HUES64 (cell line): Measurements from ENCODE around the gene PIM3.

ENCODE experiments used
- H3K27ac ChIP-seq: 2 replicates; pipeline ENCODE4 v1.7.0; 2013; ENCODE audit warnings: low read depth, low read length, inconsistent platforms
- H3K27me3 ChIP-seq: 2 replicates; pipeline ENCODE4 v1.6.1; 2013; ENCODE audit warnings: mild to moderate bottlenecking, low read length; ENCODE audit not compliant: insufficient read depth
- H3K36me3 ChIP-seq: 2 replicates; pipeline ENCODE4 v1.6.1; 2013; ENCODE audit warnings: mild to moderate bottlenecking, low read length; ENCODE audit not compliant: insufficient read depth
- H3K4me1 ChIP-seq: 2 replicates; pipeline ENCODE4 v1.6.1; 2013; ENCODE audit warnings: mild to moderate bottlenecking, low read length, moderate library complexity; ENCODE audit not compliant: insufficient read depth
- H3K4me3 ChIP-seq: 2 replicates; pipeline ENCODE4 v1.5.1; 2013; ENCODE audit warnings: mild to moderate bottlenecking, low read length, moderate library complexity
- H3K9ac ChIP-seq: 2 replicates; pipeline ENCODE4 v1.6.1; 2013; ENCODE audit warnings: mild to moderate bottlenecking, low read depth, low read length
- H3K9me3 ChIP-seq: 2 replicates; pipeline ENCODE4 v1.6.1; 2013; ENCODE audit warnings: low read depth, low read length; ENCODE audit not compliant: insufficient read depth
- WGBS: fragments of 150-250, 120-280 bp; methylation state at CpG from one replicate; pipeline ENCODE4 v1.1.7; 2013; ENCODE audit warnings: missing lambda C conversion rate; 5-methylcytosine and 5-hydroxymethylcytosine counted together

Gene PIM3

GRCh38 chr22:49936018-49936972, 24.3 kb upstream of the PIM3 start:
- H3K4me3 ChIP-seq, result peak overlapping the region; percentile 42
- H3K9ac ChIP-seq, result peak overlapping the region; percentile 31; the same call in 1 of the 2 replicates
- H3K36me3 ChIP-seq, result no peaks in the 10 kb centered on the region
- H3K4me1 ChIP-seq, result peaks cover 12% of the 10 kb centered on the region; the same call in 1 of the 2 replicates
- H3K27ac ChIP-seq, result no peak overlapping the region; the same call in 1 of the 2 replicates
- WGBS, result 7% methylated on average over 52 of the region's 52 CpGs
- no peaks in the 10 kb centered on the region for H3K9me3 ChIP-seq
- H3K27me3 ChIP-seq, result no peaks in the 10 kb centered on the region

GRCh38 chr22:49936973-49937757, 23.4 kb upstream of the PIM3 start:
- H3K4me1 ChIP-seq, result peaks cover 12% of the 10 kb centered on the region; the same call in 1 of the 2 replicates
- 85% methylated on average over 21 of the region's 21 CpGs for WGBS
- no peaks in the 10 kb centered on the region for H3K27me3 ChIP-seq
- no peak overlapping the region for H3K9ac ChIP-seq
- H3K27ac ChIP-seq, result no peak overlapping the region
- no peaks in the 10 kb centered on the region for H3K36me3 ChIP-seq
- H3K4me3 ChIP-seq, result no peak overlapping the region
- H3K9me3 ChIP-seq, result no peaks in the 10 kb centered on the region

- Histone ChIP-seq H3K27me3 (no peaks in the 10 kb centered on the region), H3K4me1 (peaks cover 12% of the 10 kb centered on the region; the same call in 1 of the 2 replicates), H3K9me3 (no peaks in the 10 kb centered on the region), H3K9ac (no peak overlapping the region), H3K36me3 (no peaks in the 10 kb centered on the region), H3K27ac (no peak overlapping the region), H3K4me3 (no peak overlapping the region)
- WGBS, result 91% methylated on average over 27 of the region's 27 CpGs
These were observed 22.6 kb upstream of the PIM3 start for GRCh38 chr22:49937758-49938564.

GRCh38 chr22:49938565-49939136, 21.9 kb upstream of the PIM3 start:
- Histone ChIP-seq H3K27me3 (no peaks in the 10 kb centered on the region), H3K4me3 (no peak overlapping the region), H3K36me3 (no peaks in the 10 kb centered on the region), H3K27ac (no peak overlapping the region), H3K9ac (no peak overlapping the region), H3K9me3 (no peaks in the 10 kb centered on the region), H3K4me1 (peaks cover 12% of the 10 kb centered on the region; the same call in 1 of the 2 replicates)
- WGBS, result 95% methylated on average over 19 of the region's 19 CpGs

- Histone ChIP-seq H3K9me3 (no peaks in the 10 kb centered on the region), H3K9ac (no peak overlapping the region), H3K4me1 (peaks cover 10% of the 10 kb centered on the region), H3K36me3 (no peaks in the 10 kb centered on the region), H3K27ac (no peak overlapping the region), H3K4me3 (no peak overlapping the region), H3K27me3 (no peaks in the 10 kb centered on the region)
- WGBS, result 95% methylated on average over 17 of the region's 17 CpGs
These were observed 18.9 kb upstream of the PIM3 start for GRCh38 chr22:49941507-49942316.

- Histone ChIP-seq H3K4me3 (no peak overlapping the region), H3K4me1 (peaks cover 8% of the 10 kb centered on the region; the same call in 1 of the 2 replicates), H3K27ac (no peak overlapping the region), H3K36me3 (no peaks in the 10 kb centered on the region), H3K9ac (no peak overlapping the region), H3K9me3 (no peaks in the 10 kb centered on the region), H3K27me3 (no peaks in the 10 kb centered on the region)
- WGBS, result 90% methylated on average over 21 of the region's 21 CpGs
These were observed 17.8 kb upstream of the PIM3 start for GRCh38 chr22:49942565-49943404.

GRCh38 chr22:49943405-49943765, 17.2 kb upstream of the PIM3 start:
- H3K36me3 ChIP-seq, result no peaks in the 10 kb centered on the region
- no peak overlapping the region for H3K27ac ChIP-seq
- 86% methylated on average over 11 of the region's 11 CpGs for WGBS
- H3K27me3 ChIP-seq, result no peaks in the 10 kb centered on the region
- peaks cover 8% of the 10 kb centered on the region; the same call in 1 of the 2 replicates for H3K4me1 ChIP-seq
- no peak overlapping the region for H3K4me3 ChIP-seq
- H3K9ac ChIP-seq, result no peak overlapping the region
- H3K9me3 ChIP-seq, result no peaks in the 10 kb centered on the region

GRCh38 chr22:49943771-49944398, 16.7 kb upstream of the PIM3 start:
- peaks cover 8% of the 10 kb centered on the region; the same call in 1 of the 2 replicates for H3K4me1 ChIP-seq
- H3K36me3 ChIP-seq, result no peaks in the 10 kb centered on the region
- H3K27me3 ChIP-seq, result no peaks in the 10 kb centered on the region
- no peak overlapping the region for H3K9ac ChIP-seq
- H3K27ac ChIP-seq, result no peak overlapping the region
- WGBS, result 92% methylated on average over 25 of the region's 25 CpGs
- no peaks in the 10 kb centered on the region for H3K9me3 ChIP-seq
- no peak overlapping the region for H3K4me3 ChIP-seq

- no peak overlapping the region for H3K9ac ChIP-seq
- no peaks in the 10 kb centered on the region for H3K36me3 ChIP-seq
- no peak overlapping the region for H3K27ac ChIP-seq
- WGBS, result 93% methylated on average over 13 of the region's 13 CpGs
- no peaks in the 10 kb centered on the region for H3K9me3 ChIP-seq
- H3K27me3 ChIP-seq, result no peaks in the 10 kb centered on the region
- H3K4me3 ChIP-seq, result no peak overlapping the region
- H3K4me1 ChIP-seq, result peaks cover 8% of the 10 kb centered on the region; the same call in 1 of the 2 replicates
These were observed 16.1 kb upstream of the PIM3 start for GRCh38 chr22:49944399-49944891.
